ENCODE results near the gene PRODH2. TPM values are rescaled to one million over a fixed set of nuclear protein-coding genes. Genes with fewer than 3 reads are reported as not detected.

The PRODH2 gene
- total and polyA plus RNA-seq, 3 donors from 2014 or later: 0.99 to 2.7 (median 1.3) TPM

DNA sequence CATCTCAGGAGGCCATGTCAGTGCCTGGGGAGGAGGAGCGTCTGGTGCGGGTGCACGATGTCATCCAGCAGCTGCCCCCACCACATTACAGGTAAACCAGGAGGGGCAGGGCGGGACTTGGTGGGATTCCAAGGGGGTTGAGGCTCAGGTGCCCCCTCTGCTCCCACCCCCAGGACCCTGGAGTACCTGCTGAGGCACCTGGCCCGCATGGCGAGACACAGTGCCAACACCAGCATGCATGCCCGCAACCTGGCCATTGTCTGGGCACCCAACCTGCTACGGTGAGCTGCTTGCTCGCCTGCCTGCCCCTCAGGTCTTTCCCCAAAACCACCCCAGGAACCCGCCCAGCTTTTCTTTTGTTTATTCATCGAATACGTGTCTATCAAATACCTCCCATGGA lies 30.1 kb downstream of the PRODH2 start:
- no peaks in the 10 kb centered on the region for H3K36me3 ChIP-seq (ENCODE audit: low read depth, missing control alignments)
- no peaks in the 10 kb centered on the region for H3K4me1 ChIP-seq
- intact Hi-C loops (cut with DNase I; ENCODE audit: low total_unique reads): no loop called here
- H3K27ac ChIP-seq: no peak overlapping the region
- no peak for TF ChIP-seq POLR2A (IDR thresholded peaks at IDR 0.05)
- TF ChIP-seq, protein P1, sequence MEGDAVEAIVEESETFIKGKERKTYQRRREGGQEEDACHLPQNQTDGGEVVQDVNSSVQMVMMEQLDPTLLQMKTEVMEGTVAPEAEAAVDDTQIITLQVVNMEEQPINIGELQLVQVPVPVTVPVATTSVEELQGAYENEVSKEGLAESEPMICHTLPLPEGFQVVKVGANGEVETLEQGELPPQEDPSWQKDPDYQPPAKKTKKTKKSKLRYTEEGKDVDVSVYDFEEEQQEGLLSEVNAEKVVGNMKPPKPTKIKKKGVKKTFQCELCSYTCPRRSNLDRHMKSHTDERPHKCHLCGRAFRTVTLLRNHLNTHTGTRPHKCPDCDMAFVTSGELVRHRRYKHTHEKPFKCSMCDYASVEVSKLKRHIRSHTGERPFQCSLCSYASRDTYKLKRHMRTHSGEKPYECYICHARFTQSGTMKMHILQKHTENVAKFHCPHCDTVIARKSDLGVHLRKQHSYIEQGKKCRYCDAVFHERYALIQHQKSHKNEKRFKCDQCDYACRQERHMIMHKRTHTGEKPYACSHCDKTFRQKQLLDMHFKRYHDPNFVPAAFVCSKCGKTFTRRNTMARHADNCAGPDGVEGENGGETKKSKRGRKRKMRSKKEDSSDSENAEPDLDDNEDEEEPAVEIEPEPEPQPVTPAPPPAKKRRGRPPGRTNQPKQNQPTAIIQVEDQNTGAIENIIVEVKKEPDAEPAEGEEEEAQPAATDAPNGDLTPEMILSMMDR (IDR thresholded peaks at IDR 0.05): no peak
- H3K9me3 ChIP-seq: no peaks in the 10 kb centered on the region
- no peak for DNase-seq
- no peaks in the 10 kb centered on the region for H3K27me3 ChIP-seq
- WGBS, 2 donors: 95 to 97% methylated on average over 10 of the region's 12 CpGs
- no peak overlapping the region for H3K4me3 ChIP-seq

DNA sequence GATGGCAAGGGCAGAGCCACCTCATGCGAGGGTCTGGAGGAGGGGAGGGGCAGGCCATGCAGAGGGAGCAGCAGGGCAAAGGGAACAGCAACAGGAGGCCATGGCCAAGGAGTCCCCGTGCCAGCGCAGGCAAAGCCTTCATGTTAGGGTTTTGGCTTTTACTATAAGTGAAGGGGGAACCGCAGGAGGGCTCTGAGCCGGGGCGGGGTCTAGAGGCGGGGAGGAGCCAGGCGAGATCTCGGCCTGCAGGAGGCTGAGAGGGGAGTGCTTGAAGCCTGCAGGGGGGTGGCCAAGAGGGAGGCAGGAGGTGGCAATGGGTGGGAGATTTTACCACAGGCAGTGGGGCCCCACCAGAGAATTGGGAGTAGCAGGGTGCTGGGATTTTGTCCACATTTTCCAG lies 31.0 kb downstream of the PRODH2 start:
- H3K36me3 ChIP-seq (ENCODE audit: low read depth, missing control alignments): no peaks in the 10 kb centered on the region
- intact Hi-C loops (cut with DNase I; ENCODE audit: low total_unique reads): no loop called here
- H3K9me3 ChIP-seq: no peaks in the 10 kb centered on the region

DNA sequence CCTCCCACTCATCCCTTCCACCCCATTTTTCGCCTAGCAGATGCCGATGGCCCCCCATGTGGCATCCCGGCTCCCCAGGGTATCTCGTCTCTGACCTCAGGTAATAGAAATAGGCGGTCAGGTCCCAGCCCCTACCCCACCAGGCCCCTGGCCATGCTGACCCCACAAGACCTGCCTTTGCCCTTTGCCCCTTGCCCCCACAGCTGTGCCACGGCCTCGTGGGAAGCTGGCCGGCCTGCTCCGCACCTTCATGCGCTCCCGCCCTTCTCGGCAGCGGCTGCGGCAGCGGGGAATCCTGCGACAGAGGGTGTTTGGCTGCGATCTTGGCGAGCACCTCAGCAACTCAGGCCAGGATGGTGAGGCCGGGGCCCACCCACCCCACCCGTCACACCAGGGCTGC lies 31.9 kb downstream of the PRODH2 start:
- peaks cover 7% of the 10 kb centered on the region for H3K4me1 ChIP-seq
- H3K9me3 ChIP-seq: no peaks in the 10 kb centered on the region
- H3K27ac ChIP-seq: no peak overlapping the region
- intact Hi-C loops (cut with DNase I; ENCODE audit: low total_unique reads): no loop called here
- TF ChIP-seq POLR2A (IDR thresholded peaks at IDR 0.05): no peak
- TF ChIP-seq, protein P1 (IDR thresholded peaks at IDR 0.05): no peak
- H3K4me3 ChIP-seq: no peak overlapping the region
- H3K27me3 ChIP-seq: no peaks in the 10 kb centered on the region
- WGBS, 2 donors: 92 to 94% methylated on average over 19 to 20 of the region's 20 CpGs
- no peak for DNase-seq
- H3K36me3 ChIP-seq (ENCODE audit: low read depth, missing control alignments): no peaks in the 10 kb centered on the region

More for the DNA sequence above, 31.0 kb downstream of the PRODH2 start:
- H3K4me3 ChIP-seq: no peak overlapping the region
- no peaks in the 10 kb centered on the region for H3K4me1 ChIP-seq
- H3K27ac ChIP-seq: no peak overlapping the region
- DNase-seq: no peak
- TF ChIP-seq POLR2A (IDR thresholded peaks at IDR 0.05): no peak
- TF ChIP-seq, protein P1 (IDR thresholded peaks at IDR 0.05): no peak
- H3K27me3 ChIP-seq: no peaks in the 10 kb centered on the region
- WGBS, 2 donors: 86 to 88% methylated on average over 9 of the region's 9 CpGs

- intact Hi-C loops (cut with DNase I; ENCODE audit: low total_unique reads): no loop called here
- Histone ChIP-seq H3K27ac (no peak overlapping the region), H3K4me1 (peaks cover 7% of the 10 kb centered on the region), H3K27me3 (no peaks in the 10 kb centered on the region), H3K9me3 (no peaks in the 10 kb centered on the region), H3K4me3 (no peak overlapping the region), H3K36me3 (ENCODE audit: low read depth, missing control alignments) (no peaks in the 10 kb centered on the region)
- WGBS, 2 donors: 95 to 97% methylated on average over 13 to 16 of the region's 16 CpGs
- DNase-seq: no peak
- no peak for TF ChIP-seq POLR2A (IDR thresholded peaks at IDR 0.05)
- TF ChIP-seq, protein P1 (IDR thresholded peaks at IDR 0.05): no peak
Measured at GRCh38 chr19:35780058-35780457, 32.6 kb downstream of the PRODH2 start.

DNA sequence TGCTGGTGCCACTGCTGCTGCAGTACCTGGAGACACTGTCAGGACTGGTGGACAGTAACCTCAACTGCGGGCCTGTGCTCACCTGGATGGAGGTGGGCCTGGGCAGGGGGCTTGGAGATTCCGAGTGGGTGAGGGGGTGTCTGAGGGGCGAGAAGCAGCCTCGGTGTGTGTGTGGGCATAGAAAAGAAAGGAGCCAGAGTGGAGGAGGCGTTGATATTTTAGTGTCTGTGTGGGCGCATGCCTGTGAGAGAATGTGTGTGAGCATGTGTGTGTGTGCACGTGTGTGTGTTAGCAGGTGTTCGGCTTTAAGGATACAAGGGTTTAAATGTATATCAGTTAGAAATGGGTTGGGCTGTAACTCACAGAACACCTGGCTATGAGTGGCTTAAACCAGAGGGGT lies 33.6 kb downstream of the PRODH2 start:
- H3K36me3 ChIP-seq (ENCODE audit: low read depth, missing control alignments): no peaks in the 10 kb centered on the region
- intact Hi-C loops (cut with DNase I; ENCODE audit: low total_unique reads): no loop called here
- H3K27ac ChIP-seq: no peak overlapping the region
- H3K4me3 ChIP-seq: no peak overlapping the region
- H3K4me1 ChIP-seq: peaks cover 7% of the 10 kb centered on the region
- H3K27me3 ChIP-seq: no peaks in the 10 kb centered on the region
- WGBS, 2 donors: 92% methylated on average over 8 of the region's 8 CpGs
- no peak for TF ChIP-seq POLR2A (IDR thresholded peaks at IDR 0.05)
- TF ChIP-seq, protein P1 (IDR thresholded peaks at IDR 0.05): no peak
- no peaks in the 10 kb centered on the region for H3K9me3 ChIP-seq
- no peak for DNase-seq

All from testis (tissue), 3 donors.